HG03064 (cell line): Measurements from ENCODE around the gene SYF2.
A peak's percentile ranks its signal among the peaks of the same experiment; 100 is the strongest.
"Not testable (repeated sequence)": the region's sequence is repeated elsewhere in the genome, so short reads cannot be mapped to it uniquely, and the experiment has no call there.

Experiments
- ATAC-seq: cut with Tn5 transposase; IDR thresholded peaks from one replicate; pipeline ENCODE4 v1.9.1; 2021; ENCODE audit warnings: low read depth; ENCODE audit not compliant: unreplicated experiment

SYF2 gene

DNA sequence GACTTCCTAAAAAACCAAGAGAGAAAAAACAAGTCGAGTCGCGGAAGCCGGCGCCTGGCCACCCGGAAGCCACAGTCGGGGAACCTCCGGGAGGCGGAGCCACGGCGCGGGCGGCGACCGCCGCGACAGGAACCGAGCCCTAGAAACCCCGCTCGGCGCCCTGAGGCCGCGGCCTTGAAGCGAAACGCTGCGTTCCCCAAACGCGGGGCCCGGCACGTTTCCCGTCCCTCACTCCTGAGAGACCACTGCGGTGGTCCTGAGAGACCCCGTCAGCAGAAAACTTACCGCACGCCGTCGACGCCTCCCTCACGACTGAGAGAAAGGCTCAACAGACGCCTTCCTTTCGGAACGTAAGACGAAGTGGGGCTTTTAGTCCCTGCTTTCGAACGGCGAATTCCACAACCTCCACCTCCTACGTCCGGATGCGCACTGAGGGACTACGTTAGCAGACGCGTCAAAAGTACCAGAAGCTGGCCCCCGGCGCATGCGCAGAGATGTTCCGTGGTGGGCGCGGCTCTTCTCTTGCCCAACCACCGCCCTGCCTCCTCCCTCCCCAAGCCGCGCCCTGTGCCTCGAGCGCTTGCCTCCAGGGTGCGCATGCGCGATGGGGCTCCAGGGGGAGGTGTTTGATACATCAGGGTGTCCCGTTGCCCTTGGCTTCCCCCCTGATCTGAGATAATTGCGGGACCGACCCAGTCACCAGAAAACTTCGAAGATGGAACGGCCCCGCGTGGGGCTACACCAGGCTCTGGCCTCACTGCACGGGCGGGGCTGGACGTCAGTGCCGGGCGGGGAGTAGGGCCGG, 14.9 kb upstream of the SYF2 start, which contains the start of gene RSRP1:
Gene RSRP1, minus strand, starts transcription at position 431 of the 805 bp plus-strand sequence. CDS start 491 bp downstream, outside the sequence.
- peak; percentile 77 for ATAC-seq

DNA sequence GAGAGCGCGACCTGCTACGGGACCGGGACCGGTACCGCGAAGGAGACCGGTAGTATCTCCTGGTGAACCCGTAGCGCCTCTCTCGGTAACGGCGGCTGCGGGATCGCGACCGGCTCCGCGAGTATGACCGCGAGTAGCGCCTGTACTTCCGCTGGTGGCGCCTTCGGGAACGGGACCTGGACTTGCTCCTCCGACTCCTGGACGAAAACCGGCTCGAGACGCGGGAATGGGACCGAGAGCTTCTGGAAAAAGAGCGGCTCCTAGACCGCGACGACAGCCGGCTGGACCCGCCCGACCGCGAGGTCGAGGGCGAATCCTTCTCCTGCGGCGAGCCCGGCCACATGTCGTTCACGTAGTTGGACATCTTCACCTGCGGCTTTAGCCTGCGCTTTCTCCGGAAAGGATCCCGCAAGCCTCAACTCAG, 14.3 kb upstream of the SYF2 start:
- peak; percentile 13 for ATAC-seq

DNA sequence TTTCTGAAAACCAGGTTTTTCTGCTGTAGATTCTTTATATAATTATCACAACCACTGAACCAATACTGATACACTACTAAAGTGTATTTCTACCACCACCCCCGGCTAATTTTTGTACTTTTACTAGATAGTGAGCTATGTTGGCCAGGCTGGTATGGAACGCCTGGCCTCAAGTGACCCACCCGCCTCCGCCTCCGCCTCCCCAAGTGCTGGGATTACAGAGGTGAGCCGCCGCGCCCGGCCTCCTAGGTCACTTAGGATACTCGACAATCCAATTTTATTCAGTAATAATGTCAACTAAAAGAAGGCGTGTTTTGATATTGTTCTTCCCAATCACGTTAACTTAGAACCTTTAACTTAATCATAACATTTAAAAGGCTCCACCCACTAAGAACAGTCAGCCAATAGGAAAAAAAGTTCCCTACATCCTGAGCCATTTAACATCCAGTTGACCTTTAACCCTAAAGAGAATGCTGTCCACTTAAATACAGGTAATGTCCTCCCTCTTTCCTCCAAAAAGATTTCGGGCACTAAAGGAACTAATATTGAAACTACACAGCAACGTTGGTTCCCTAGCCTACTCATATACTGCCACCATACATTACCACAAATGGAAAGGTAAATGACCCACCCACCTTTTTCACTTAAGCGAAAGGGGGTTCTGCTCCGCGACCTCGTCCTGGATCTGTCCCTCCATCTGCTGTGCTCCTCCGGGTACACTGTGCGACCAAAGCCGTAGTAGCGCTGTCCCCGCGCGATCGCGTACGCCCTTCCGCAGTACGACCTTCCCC, 13.7 kb upstream of the SYF2 start:
- no peak for ATAC-seq

DNA sequence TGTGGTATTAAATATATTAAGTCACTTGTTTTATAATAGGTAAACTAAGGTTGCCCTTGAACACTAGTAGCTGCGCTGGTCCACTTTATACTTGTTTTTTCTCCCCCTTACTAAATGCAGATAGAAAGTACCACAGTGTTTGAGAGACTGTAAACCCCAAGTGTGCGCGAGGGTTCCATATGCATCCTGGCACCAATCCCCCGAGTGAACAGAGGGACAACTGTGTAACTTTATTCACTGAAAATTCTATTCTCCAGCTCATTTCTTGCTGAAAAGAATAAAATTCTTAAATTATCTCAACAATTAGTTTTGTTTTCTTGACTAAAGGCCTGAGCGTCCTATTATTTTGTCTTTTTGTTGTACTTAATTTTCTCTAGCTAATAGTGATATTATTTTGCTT, 13.1 kb upstream of the SYF2 start:
- no peak for ATAC-seq

DNA sequence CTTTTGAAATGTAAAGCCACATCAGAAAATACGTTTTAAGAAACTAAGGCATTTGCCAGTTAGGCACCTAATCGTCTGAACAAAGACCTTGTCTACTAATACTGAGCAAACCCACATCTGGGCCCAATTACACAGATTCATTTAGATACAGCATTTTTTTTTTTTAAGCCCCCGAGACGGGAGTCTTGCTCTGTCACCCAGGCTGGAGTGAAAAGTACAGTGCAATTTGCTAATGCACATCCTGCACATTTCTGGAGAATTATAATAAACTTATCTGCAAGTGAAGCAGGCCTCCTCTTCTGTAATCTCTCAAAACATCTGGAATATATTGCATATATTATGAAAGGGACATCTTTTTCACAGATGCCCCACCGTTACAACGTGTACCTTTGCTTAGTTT, 11.6 kb upstream of the SYF2 start:
- no peak for ATAC-seq

DNA sequence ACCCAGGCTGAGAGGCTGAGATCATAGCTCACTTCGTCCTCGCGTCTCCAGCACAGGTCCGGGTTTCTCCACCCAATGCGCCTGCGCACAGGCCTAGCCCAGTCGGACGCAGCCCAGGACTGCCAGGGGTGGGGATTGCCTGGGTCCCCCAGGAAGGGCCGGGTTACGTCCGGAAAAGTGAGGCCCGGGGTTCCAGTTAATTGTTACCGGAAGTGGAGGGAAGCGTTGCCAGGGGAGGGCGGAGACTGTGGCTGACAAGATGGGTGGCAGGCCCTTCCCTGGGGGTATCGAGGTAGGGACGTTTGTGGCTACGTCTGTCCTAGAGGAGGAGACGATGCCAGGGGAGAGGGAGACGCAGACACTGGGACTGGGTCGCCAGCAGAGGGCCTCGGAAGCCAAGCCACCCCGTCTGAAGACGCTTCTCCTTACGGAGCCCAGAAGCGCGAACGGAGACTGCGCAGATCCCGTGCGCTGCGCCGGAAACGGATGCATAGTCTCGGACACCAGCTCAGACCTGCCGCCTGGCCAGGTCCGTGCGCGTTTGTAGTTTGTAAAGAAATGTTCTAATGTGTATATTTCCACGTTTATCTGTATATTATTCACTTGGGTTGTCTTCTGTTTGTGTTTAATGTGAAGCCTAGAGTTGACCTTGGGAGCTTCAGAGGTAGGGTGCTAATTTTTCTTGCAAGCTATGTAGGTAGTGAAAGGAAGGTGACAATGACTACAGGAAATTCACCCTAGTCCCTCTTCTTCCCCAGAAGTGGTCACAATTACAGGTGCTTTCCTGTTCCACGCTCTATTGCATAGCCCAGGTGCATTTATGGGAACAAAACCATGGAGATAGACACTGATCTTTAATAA, 7.6 kb upstream of the SYF2 start:
- ATAC-seq: peak; percentile 66

DNA sequence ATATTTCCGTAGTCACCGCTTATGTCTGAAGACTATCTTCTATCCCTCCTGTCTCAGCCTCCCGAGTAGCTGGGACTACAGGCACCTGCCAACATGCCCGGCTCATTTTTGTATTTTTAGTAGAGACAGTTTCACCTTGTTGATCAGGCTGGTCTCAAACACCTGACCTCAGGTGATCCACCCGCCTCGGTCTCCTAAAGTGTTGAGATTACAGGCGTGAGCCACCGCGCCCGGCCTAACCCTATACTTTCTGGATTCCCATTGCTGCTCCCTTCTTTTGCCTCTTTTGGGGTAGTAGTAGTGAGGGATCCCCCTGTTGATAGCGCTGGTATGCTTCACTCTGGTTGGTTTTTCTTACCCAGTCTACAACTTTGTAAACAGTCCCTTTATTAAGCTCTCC, 5.7 kb upstream of the SYF2 start:
- ATAC-seq: no peak

DNA sequence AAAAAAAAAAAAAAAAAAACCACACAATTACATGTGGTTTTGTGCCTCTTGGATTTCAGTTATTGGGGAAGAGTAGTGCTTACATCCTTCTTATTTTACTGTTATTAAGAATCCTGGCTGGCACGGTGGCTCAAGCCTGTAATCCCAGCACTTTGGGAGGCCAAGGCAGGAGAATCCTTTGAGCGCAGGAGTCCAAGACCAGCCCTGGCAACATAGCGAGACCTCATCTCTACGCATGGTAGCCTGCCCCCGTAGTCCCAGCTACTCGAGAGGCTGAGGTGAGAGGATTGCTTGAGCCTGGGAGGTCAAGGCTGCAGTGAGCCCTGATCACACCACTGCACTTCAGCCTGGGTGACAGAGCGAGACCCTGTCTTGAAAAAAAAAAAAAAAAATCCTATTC, 4.0 kb upstream of the SYF2 start:
- ATAC-seq: not testable (repeated sequence)

DNA sequence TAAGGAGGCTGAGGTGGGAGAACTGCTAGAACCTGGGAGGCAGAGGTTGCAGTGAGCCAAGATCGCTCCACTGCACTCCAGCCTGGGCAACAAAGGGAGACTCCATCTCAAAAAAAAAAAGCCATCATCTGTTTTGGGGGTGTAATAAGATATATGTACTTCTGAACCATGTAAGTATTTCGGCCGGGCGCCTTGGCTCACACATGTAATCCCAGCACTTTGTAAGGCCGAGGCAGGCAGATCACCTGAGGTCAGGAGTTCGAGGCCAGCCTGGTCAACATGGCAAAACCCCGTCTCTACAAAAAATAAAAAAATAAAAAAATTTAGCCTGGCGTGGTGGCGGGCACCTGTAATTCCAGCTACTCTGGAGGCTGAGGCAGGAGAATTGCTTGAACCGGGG, 3.1 kb upstream of the SYF2 start:
- not testable (repeated sequence) for ATAC-seq

DNA sequence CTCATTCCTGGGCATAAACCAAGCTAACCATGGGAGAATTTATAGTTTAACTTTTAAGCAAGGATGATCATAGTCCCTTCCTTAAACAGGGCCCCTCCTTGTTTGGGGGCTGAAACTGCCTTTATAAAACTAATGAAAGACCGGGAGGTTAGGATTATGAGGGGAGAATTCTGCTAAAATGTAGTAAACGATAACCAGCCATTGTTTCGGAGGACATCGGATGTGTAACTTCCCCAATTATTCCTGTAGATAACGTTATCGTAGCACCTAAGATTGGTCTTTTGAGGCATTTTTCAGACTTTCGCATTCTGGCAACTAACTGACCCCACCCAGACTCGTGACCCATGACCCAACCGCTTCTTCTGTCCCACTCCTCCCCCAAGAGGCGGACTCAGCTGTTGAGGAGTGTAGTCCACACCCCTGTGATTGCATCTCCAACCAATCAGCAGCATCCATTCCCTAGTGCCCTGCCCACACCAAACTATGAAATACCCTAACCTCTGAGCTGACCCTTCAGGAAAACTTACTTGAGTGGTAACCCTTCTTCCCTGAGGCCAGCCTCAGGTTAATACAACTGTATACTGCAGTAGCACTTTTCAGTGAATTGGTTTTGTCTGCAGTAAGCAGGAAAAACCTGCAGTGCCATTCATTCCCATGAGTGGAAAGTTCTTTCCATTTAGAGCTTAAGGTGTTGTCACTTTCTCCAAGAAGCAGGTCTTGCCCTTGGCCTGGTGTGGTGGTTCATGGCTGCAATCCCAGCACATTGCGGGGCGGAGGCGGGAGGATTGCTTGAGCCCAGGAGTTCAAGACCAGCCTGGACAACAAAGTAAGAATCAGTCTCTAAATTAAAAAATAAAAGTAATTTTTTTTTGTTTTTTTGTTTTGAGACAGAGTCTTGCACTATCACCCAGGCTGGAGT, 823 bp upstream of the SYF2 start:
- ATAC-seq: no peak

DNA sequence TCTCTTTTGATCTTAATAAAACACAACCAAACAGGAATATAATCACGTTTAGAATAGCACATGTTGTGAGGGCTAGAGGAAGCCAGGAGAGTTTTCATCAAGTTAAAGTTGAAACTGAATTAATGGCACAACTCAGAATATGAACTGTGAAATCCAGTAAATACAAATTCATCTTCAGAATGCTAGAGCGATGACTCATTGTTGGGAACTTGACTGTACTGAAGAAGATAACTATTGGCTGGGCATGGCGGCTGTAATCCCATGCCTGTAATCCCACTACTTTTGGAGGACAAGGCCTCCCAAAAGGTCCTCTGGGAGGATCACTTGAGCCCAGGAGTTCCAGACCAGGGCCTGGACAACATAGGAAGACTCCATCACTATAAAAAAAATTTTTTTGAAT, 8.8 kb downstream of the SYF2 start:
- no peak for ATAC-seq

DNA sequence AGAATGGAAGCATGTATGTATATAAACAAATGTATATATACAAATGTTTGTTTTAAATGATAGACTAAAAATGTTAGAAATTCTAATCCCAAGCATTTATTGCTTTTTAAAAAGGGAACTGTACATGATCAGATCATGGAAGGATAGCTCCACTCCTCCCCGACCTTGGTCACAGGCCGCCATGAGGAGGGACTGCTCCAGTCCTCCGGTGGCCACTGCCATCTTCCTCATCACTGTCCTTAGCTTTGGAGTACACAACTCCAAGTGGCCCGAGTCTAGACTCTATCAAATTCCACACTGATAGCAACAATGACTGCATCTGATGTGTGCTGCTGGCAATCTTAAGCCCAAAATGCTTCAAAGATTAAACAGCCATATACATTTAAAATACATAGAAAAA, 9.7 kb downstream of the SYF2 start:
- ATAC-seq: no peak

DNA sequence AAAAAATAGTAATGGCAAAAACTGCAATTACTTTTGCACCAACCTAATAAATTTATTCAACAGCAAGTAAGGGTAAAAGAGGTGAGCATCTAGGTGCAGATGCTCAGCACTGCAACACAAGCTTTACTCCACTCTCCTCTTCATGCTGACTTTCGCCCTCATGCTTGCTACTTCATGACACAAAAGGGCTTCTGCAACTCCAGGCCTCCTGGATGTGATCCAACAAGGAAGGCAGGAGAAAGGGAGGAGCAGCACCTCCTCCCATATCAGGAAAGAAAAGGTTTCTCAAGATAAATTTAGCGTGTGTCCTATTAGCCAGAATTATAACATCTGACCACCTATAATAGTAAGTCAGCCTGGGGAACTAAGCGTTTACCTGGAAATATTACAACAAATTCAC, 11.6 kb downstream of the SYF2 start:
- no peak for ATAC-seq

DNA sequence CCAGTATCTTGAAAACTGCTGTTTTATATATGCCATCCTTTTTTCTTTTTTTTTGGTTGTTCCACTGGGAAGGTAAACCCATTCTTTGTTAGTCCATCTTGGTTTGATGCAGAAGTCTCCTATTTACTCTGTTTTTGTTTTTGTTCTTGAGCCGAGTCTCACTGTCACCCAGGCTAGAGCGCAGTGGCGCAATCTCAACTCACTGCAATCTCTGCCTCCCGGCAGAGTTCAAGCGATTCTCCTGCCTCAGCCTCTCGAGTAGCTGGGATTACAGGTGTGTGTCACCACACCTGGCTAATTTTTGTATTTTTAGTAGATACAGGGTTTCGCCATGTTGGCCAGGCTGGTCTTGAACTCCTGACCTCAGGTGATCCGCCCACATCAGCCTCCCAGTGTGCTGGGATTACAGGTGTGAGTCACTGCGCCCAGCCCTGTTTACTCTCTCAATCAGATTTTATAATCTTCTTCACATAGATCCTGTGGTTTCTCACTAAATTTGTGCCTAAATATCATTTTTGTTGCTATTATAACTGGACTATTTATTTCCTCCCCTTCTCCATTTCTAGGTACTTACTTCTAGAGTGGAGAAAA, 12.5 kb downstream of the SYF2 start:
- no peak for ATAC-seq

DNA sequence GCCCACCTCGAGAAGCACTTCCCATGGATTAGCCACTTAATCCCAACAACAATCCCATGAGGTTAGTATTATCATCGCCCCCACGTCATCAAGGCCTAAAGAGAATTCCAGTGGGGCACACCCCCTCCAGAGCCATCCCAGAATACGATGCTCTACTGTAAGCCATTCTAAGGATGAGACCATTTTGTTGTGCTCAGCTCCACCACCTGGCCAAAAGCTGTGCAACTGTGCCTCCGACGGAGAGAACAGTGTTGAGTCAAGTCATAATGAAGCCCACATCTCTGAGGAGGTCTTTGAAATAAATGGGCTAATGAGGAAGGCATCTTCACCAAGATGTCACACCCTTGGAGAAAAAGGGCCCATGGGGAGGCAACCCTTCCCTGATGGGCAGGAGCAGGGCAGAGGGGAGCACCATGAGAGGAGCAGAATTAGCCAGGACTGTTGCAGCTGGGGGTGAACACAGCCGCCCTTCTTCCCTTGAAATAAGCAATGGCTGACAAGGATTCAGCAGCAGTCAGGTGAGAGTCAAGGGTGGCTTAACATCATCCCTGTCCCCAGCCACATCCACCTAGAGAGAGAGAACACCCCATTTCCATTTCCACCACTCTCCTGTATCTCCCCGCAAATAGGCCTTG, 14.6 kb downstream of the SYF2 start:
- no peak for ATAC-seq

DNA sequence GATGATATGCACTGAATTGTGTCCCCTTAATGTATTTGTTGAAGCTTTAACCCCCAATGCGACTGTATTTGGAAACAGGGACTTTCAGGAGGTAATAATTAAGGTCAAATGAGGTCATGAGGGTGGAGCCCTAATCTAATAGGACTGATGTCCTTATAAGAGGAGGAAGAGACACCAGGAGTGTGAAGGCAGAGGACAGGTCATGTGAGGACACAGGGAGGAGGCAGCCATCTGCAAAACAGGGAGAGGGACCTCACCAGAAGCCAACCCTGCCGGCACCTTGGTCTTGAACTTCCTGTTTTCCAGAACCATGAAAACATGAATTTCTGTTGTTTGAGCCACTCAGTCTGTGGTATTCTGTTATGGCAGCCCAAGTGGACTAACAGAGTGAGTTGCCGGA, 15.3 kb downstream of the SYF2 start:
- ATAC-seq: no peak

DNA sequence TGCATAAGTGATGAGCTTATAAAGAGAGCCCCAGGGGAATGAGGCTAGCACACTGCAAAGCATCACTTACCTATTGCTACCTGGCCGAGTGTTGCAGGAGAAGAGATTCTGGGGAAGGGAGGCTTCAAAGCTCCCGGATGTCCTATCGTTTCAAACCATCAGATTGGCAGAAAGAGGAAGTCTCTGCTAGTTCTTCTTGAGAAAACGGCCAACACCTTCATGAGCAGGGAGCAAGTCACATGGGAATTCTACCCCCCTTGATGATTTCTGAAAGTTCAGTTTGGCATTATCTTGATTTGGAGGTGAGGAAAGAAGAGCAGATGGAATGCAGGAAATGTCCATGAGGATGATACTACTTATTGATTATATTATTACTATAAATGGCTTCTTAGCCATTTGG, 16.2 kb downstream of the SYF2 start:
- ATAC-seq: no peak

DNA sequence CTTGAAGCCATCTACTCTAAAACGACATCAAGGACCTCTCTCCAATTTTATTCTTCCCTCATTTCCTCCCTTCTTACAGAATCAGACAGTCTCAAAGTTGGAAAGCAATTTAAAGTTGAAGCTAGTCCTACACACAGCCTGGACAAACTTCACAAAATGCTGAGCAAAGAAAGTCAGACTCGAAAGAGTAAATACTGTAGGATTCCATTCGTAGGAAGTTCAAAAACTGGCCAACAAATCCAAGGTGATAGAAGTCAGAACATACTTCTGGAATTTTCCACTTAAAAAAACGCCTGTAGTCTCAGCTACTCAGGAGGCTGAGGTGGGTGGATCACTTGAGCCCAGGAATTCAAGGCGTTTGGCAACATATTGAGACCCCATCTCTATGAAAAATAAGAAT, 19.6 kb downstream of the SYF2 start:
- no peak for ATAC-seq

DNA sequence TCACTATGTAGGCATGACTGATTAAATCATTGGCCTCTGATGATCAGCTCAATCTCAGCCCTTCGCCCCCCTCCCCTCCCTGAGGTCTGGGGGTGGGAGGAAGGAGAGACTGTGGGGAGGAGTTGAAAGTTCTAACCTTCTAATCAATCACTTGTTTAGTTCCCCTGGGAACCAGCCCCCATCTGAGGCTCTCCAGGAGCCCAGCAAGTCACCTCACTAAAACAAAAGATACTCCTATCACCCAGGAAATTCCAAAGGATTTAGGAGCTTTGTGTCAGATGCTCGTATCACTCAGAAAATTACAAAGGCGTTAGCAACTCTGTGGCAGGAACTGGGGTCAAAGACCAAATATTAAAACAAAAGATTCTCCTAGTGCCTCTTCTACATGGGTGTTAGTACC, 21.6 kb downstream of the SYF2 start:
- no peak for ATAC-seq
